Uterus (tissue), 2 donors: ENCODE measurements around the gene KDM4C.

Experiments
- POLR2A ChIP-seq, 2 donors: fragments of 450-650 bp; IDR thresholded peaks; one replicate each; pipeline ENCODE4 v1.6.1; 2016; ENCODE audit warnings: antibody characterized with exemption in 2 of 2, mild to moderate bottlenecking in 1 of 2, moderate library complexity in 1 of 2
- TF ChIP-seq, protein P1 (sequence below), 4 experiments: fragments of 200-600 bp in 2 of 4; fragments of 450-650 bp in 2 of 4; sonication (generic) in 2 of 4; IDR thresholded peaks; one replicate each; pipeline ENCODE4 v1.5.1; 2016 to 2019; ENCODE audit warnings: antibody characterized with exemption in 4 of 4, mild to moderate bottlenecking in 2 of 4, moderate library complexity in 1 of 4

DNA sequence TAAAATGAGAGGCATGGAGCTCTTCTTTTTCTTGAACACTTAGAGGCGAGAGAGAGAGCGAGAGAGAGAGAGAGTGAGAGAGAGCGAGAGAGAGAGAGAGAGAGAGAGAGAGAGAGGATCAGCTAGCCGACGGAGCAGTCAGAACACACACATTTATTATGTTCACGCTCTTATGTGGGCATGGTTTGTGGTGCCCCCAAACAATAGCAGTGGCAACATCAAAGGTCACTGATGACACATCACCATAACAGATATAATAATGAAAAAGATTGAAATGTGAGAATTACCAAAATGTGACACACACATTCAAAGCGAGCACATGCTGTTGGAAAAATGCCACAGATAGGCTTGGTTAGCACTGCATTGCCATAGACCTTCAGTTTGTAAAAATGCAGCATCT lies 116.1 kb downstream of the KDM4C start:
- TF ChIP-seq, protein P1, sequence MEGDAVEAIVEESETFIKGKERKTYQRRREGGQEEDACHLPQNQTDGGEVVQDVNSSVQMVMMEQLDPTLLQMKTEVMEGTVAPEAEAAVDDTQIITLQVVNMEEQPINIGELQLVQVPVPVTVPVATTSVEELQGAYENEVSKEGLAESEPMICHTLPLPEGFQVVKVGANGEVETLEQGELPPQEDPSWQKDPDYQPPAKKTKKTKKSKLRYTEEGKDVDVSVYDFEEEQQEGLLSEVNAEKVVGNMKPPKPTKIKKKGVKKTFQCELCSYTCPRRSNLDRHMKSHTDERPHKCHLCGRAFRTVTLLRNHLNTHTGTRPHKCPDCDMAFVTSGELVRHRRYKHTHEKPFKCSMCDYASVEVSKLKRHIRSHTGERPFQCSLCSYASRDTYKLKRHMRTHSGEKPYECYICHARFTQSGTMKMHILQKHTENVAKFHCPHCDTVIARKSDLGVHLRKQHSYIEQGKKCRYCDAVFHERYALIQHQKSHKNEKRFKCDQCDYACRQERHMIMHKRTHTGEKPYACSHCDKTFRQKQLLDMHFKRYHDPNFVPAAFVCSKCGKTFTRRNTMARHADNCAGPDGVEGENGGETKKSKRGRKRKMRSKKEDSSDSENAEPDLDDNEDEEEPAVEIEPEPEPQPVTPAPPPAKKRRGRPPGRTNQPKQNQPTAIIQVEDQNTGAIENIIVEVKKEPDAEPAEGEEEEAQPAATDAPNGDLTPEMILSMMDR (IDR thresholded peaks at IDR 0.05): peak in 1 of 4 experiments; percentile 20
- no peak for TF ChIP-seq POLR2A (IDR thresholded peaks at IDR 0.05)
